ENCODE measurements around the gene TTLL12.

The TTLL12 gene

DNA sequence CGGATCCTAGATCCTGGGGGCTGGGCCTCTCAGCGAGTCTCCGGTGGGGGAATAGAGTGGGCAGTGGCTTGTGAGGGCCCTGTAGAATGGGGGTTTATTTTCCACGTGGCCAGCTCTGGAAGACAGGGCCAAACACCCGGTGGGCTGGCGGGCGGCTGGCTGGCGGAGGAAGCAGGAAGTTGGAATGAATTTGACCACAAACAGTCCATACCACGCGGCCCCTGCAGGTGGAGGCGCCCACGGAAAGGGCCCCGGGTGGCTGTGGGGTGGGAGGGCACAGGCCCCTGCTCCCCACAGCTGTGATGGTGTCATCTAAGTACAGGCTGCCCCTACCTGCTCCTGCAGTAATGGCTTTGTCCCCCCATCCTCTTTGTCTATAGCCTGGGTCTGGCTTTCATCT, 58.8 kb downstream of the TTLL12 start:
- no peaks in the 10 kb centered on the region for H3K9me3 ChIP-seq (replicated peaks; ENCODE audit: insufficient read depth, low read length)
- no peak overlapping the region for H3K9ac ChIP-seq (ENCODE audit: low read length)
- no peak overlapping the region for H3K4me3 ChIP-seq (ENCODE audit: low read length)
- H3K4me1 ChIP-seq (ENCODE audit: low read length): peaks cover 18% of the 10 kb centered on the region
- H2AFZ ChIP-seq (ENCODE audit: low read length): no peak overlapping the region
- H3K9me2 ChIP-seq (replicated peaks; ENCODE audit: insufficient read depth, low read length): no peaks in the 10 kb centered on the region
- H3K79me2 ChIP-seq (ENCODE audit: low read length): no peaks in the 10 kb centered on the region
- no peaks in the 10 kb centered on the region for H3K36me3 ChIP-seq (replicated peaks; ENCODE audit: insufficient read depth, low read length)
- no peak for DNase-seq
- TF ChIP-seq EZH2phosphoT487 (IDR thresholded peaks at IDR 0.05; ENCODE audit: low read length): no peak
- no peak for TF ChIP-seq EZH2 (optimal IDR thresholded peaks at IDR 0.05; ENCODE audit: low read depth, low read length)
- TF ChIP-seq, protein P1, sequence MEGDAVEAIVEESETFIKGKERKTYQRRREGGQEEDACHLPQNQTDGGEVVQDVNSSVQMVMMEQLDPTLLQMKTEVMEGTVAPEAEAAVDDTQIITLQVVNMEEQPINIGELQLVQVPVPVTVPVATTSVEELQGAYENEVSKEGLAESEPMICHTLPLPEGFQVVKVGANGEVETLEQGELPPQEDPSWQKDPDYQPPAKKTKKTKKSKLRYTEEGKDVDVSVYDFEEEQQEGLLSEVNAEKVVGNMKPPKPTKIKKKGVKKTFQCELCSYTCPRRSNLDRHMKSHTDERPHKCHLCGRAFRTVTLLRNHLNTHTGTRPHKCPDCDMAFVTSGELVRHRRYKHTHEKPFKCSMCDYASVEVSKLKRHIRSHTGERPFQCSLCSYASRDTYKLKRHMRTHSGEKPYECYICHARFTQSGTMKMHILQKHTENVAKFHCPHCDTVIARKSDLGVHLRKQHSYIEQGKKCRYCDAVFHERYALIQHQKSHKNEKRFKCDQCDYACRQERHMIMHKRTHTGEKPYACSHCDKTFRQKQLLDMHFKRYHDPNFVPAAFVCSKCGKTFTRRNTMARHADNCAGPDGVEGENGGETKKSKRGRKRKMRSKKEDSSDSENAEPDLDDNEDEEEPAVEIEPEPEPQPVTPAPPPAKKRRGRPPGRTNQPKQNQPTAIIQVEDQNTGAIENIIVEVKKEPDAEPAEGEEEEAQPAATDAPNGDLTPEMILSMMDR (IDR thresholded peaks at IDR 0.05; ENCODE audit: low read length): no peak
- peaks cover 7% of the 10 kb centered on the region; the same call in 1 of the 2 replicates for H3F3A ChIP-seq (ENCODE audit: insufficient read depth, low read length)
- no peaks in the 10 kb centered on the region for H3K27me3 ChIP-seq (replicated peaks; ENCODE audit: insufficient read depth, low read length)
- H3K27ac ChIP-seq (ENCODE audit: low read length): no peak overlapping the region
- H4K20me1 ChIP-seq (ENCODE audit: insufficient read depth, low read length): no peaks in the 10 kb centered on the region
- no peak overlapping the region for H3K4me2 ChIP-seq (ENCODE audit: low read depth, low read length)

DNA sequence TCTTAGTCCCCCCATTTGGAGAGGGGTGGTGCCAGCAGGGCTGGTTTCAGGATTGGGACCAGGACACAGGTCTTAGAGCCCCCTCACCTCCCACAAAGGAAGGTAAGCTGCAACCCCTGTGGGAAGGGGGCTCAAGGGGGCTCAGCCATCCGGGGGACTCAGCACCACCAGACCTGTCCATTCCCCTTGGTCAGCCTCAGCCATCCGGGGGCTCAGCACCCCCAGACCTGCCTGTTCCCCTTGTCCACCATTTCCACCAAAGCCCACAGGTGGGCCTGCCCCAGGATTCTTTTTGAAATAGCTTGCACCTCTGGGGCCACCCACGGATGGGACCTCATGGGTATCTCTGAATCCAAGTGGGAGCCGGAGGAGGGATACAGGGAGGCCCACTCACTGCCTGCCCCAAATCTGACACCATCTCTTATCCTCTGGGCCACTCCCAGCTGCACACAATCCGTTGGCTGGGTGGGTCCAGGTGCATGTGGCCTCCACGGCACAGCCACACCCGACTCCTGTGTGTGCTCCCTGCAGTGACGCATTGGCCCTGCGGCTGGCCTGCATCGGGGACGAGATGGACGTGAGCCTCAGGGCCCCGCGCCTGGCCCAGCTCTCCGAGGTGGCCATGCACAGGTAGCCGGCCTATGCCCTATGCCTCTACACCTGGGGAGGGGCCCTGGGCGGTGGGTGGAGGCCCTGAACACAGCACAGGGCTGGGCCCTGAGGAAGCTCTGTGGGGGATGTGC, 59.6 kb downstream of the TTLL12 start:
- Histone ChIP-seq H2AFZ (ENCODE audit: low read length) (no peak overlapping the region), H3K36me3 (replicated peaks; ENCODE audit: insufficient read depth, low read length) (no peaks in the 10 kb centered on the region), H3F3A (ENCODE audit: insufficient read depth, low read length) (peaks cover 7% of the 10 kb centered on the region; the same call in 1 of the 2 replicates), H3K4me3 (ENCODE audit: low read length) (no peak overlapping the region), H3K4me2 (ENCODE audit: low read depth, low read length) (no peak overlapping the region), H3K9ac (ENCODE audit: low read length) (no peak overlapping the region), H4K20me1 (ENCODE audit: insufficient read depth, low read length) (no peaks in the 10 kb centered on the region), H3K79me2 (ENCODE audit: low read length) (no peaks in the 10 kb centered on the region), H3K27me3 (replicated peaks; ENCODE audit: insufficient read depth, low read length) (no peaks in the 10 kb centered on the region), H3K27ac (ENCODE audit: low read length) (no peak overlapping the region), H3K4me1 (ENCODE audit: low read length) (peaks cover 18% of the 10 kb centered on the region), H3K9me3 (replicated peaks; ENCODE audit: insufficient read depth, low read length) (no peaks in the 10 kb centered on the region), H3K9me2 (replicated peaks; ENCODE audit: insufficient read depth, low read length) (no peaks in the 10 kb centered on the region)
- TF ChIP-seq EZH2phosphoT487 (IDR thresholded peaks at IDR 0.05; ENCODE audit: low read length) (no peak), EZH2 (optimal IDR thresholded peaks at IDR 0.05; ENCODE audit: low read depth, low read length) (no peak)
- TF ChIP-seq, protein P1 (IDR thresholded peaks at IDR 0.05; ENCODE audit: low read length): no peak
- DNase-seq: no peak

DNA sequence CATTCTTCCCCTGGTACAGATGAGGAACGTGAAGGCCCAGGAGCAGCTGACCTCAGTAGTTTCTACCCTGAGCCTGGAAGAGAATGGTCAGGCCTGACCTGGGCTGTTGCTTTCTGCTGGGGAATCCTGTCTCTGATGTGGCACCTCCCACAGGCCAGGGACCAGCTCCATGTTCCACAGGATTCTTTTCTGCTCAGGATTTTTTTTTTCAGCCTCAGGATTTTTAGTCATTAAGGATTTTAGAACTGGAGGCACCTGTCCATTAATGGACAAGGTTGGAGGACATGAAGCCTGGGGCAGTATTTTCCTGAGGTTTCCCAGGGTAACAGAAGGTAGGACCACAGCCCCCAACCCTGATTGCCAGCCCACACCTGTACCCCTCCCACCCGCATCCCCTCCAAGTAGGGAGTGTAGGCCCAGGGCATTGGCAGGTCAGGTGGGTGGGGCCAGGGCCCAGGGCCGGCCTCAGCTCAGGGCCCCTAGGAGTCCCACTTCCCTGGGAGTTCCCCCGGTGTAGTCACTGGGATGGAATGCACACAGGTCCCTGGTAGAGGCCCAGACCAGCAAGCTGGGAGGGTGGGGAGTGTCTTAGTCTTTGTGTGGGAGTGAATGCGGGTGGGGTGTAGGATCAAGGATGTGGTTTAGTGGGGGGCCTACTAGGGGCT, 60.3 kb downstream of the TTLL12 start:
- Histone ChIP-seq H3K4me3 (ENCODE audit: low read length) (no peak overlapping the region), H3K4me2 (ENCODE audit: low read depth, low read length) (no peak overlapping the region), H4K20me1 (ENCODE audit: insufficient read depth, low read length) (no peaks in the 10 kb centered on the region), H3K79me2 (ENCODE audit: low read length) (no peaks in the 10 kb centered on the region), H3K27me3 (replicated peaks; ENCODE audit: insufficient read depth, low read length) (no peaks in the 10 kb centered on the region), H3K36me3 (replicated peaks; ENCODE audit: insufficient read depth, low read length) (no peaks in the 10 kb centered on the region), H3K27ac (ENCODE audit: low read length) (no peak overlapping the region), H3K9ac (ENCODE audit: low read length) (no peak overlapping the region), H3F3A (ENCODE audit: insufficient read depth, low read length) (peaks cover 7% of the 10 kb centered on the region; the same call in 1 of the 2 replicates), H3K9me2 (replicated peaks; ENCODE audit: insufficient read depth, low read length) (no peaks in the 10 kb centered on the region), H2AFZ (ENCODE audit: low read length) (no peak overlapping the region), H3K4me1 (ENCODE audit: low read length) (peaks cover 18% of the 10 kb centered on the region), H3K9me3 (replicated peaks; ENCODE audit: insufficient read depth, low read length) (no peaks in the 10 kb centered on the region)
- no peak for DNase-seq
- TF ChIP-seq, protein P1 (IDR thresholded peaks at IDR 0.05; ENCODE audit: low read length): no peak
- TF ChIP-seq EZH2phosphoT487 (IDR thresholded peaks at IDR 0.05; ENCODE audit: low read length) (no peak), EZH2 (optimal IDR thresholded peaks at IDR 0.05; ENCODE audit: low read depth, low read length) (no peak)
